ENCODE measurements around the gene PIAS1.

GRCh38 chr15:68078365-68078764, 24.2 kb downstream of the PIAS1 start:
- TF ChIP-seq YY1 (IDR thresholded peaks at IDR 0.05; ENCODE audit: insufficient read depth, insufficient read length) (no peak), SUZ12 (IDR thresholded peaks at IDR 0.05; ENCODE audit: extremely low read depth, insufficient read depth, insufficient read length) (no peak), ZNF274 (IDR thresholded peaks at IDR 0.05; ENCODE audit: low read depth, low read length) (no peak)
